Heart left ventricle (tissue), 16 donors: ENCODE data around the gene TNIK. TPM values are rescaled to one million over a fixed set of nuclear protein-coding genes. Genes with fewer than 3 reads are reported as not detected.

Experiments used
- ATAC-seq, 4 donors: fragments of 200-7000 bp; cut with Tn5 transposase; one replicate each; pipeline ENCODE4 v1.9.1; 2020 to 2022; ENCODE audit warnings: moderate library complexity in 4 of 4, mild to moderate bottlenecking in 3 of 4, moderate number of reproducible peaks in 1 of 4
- DNase-seq, 5 donors: peaks; one replicate each; pipeline ENCODE4 v3.0.0-alpha.2; 2020
- H3K27ac ChIP-seq, 12 donors: fragments of 200-600 bp; sonication (generic) in 4 of 12; one replicate each; pipeline versions ENCODE4 v1.5.0 to v1.8.0; 2016 to 2022; ENCODE audit warnings: mild to moderate bottlenecking in 2 of 12
- H3K27me3 ChIP-seq, 9 donors: fragments of 200-600 bp; sonication (generic) in 2 of 9; one replicate each; pipeline versions ENCODE4 v1.5.1 to v1.8.0; 2016 to 2022; ENCODE audit warnings: mild to moderate bottlenecking in 3 of 9
- H3K36me3 ChIP-seq, 9 donors: fragments of 200-600 bp; sonication (generic) in 2 of 9; one replicate each; pipeline versions ENCODE4 v1.5.0 to v1.8.0; 2018 to 2022; ENCODE audit warnings: mild to moderate bottlenecking in 2 of 9
- H3K4me1 ChIP-seq, 12 donors: fragments of 200-600 bp; sonication (generic) in 4 of 12; one replicate each; pipeline versions ENCODE4 v1.5.0 to v1.8.0; 2016 to 2022; ENCODE audit warnings: mild to moderate bottlenecking in 3 of 12
- H3K4me3 ChIP-seq, 12 donors: fragments of 200-600 bp; sonication (generic) in 4 of 12; one replicate each; pipeline versions ENCODE4 v1.5.0 to v1.8.0; 2017 to 2022; ENCODE audit warnings: mild to moderate bottlenecking in 9 of 12, moderate library complexity in 4 of 12
- H3K9me3 ChIP-seq, 12 donors: fragments of 200-600 bp; sonication (generic) in 4 of 12; one replicate each; pipeline versions ENCODE4 v1.5.0 to v1.8.0; 2016 to 2022; ENCODE audit warnings: mild to moderate bottlenecking in 1 of 12
- POLR2A ChIP-seq, 2 donors: fragments of 450-650 bp; IDR thresholded peaks; one replicate each; pipeline ENCODE4 v1.6.1; 2017; ENCODE audit warnings: antibody characterized with exemption in 2 of 2, mild to moderate bottlenecking in 2 of 2, moderate library complexity in 2 of 2
- WGBS, 4 donors: extraction: QIAGEN DNeasy Blood & Tissue Kit in 2 of 4; methylation state at CpG; one replicate each; pipeline versions ENCODE4 v1.1.5 to v1.1.7; 2013 to 2018; 5-methylcytosine and 5-hydroxymethylcytosine counted together
- intact Hi-C, 10 donors: fragments of 100-400 bp; cut with DNase I; formaldehyde crosslinking; loops; one replicate each; pipeline versions ENCODE4 v1.11.1 to v1.14.2; 2022
- polyA plus RNA-seq, 2 donors: library from polyadenylated mRNA; stranded (reverse); fragments of 200-250 nt; gene quantifications; one replicate each; pipeline ENCODE4 v1.2.3, GENCODE V29; 2013
- total RNA-seq, 9 donors: library from RNA; depleted of rRNA in 2 of 9; stranded (reverse); fragments of >200 nt in 2 of 9; fragmentation: NEBNext Ultra II Directional in 3 of 9; extraction: Animal tissue kit (Norgen Biotek cat#: 25700) in 3 of 9; gene quantifications; one replicate each; pipeline versions ENCODE4 v1.1.0 to v1.2.4, GENCODE V29; 2016 to 2023
- TF ChIP-seq, protein P1 (sequence below), 12 donors: fragments of 200-600 bp; sonication (generic) in 4 of 12; IDR thresholded peaks; one replicate each; pipeline versions ENCODE4 v1.5.0 to v1.8.0; 2018 to 2022; ENCODE audit warnings: antibody characterized with exemption in 12 of 12, mild to moderate bottlenecking in 5 of 12
- donor health status: ischemic (EF 13 %, LVEDD 7.1; RV severe dilation, severe dysfunction).
- donor health status: healthy with polysubstance abuse.
- donor health status: DM: no; HTN: yes; CAD: no.
- donor health status: DM: no; HTN: no; CAD: no.
- donor health status: ischemic (EF 25% LVEDD 6.9; RV normal size, moderate dysfunction).
- donor health status: ischemic (EF 25% LVEDD 5.7; RV mildly dilated, moderate dysfunction).
- donor health status: healthy.
- donor health status: DM: yes; HTN: yes; CAD: no.
- donor health status: ischemic (EF 35%, LVEDD 5.7; RV mildly dilated, moderate dysfunction).
- donor health status: nonischemic (EF 11% LVEDD 7.7; RV severe dilation, severe dysfunction).
- donor health status: DM: yes; HTN: yes; CAD: no.
- donor health status: PGD.
- donor health status: ischemic (EF 29% LVEDD 5.4; RV normal size, mild dysfunction).
- donor health status: nonischemic (EF 23%, LVEDD 6.1; RV moderate dilation, normal function).

Gene TNIK
- total and polyA plus RNA-seq, 11 donors, result 12.3 to 51.6 (median 32.4) TPM

- Histone ChIP-seq H3K27ac (no peak overlapping the region), H3K27me3 (no peaks in the 10 kb centered on the region), H3K4me3 (no peak overlapping the region), H3K36me3 (peaks cover 0 to 65% (median 9%) of the 10 kb centered on the region in 9 donors), H3K9me3 (peaks cover 0 to 14% (median 9%) of the 10 kb centered on the region in 12 donors), H3K4me1 (peaks cover 0 to under 1% (median 0%) of the 10 kb centered on the region in 12 donors)
- DNase-seq (no peak), ATAC-seq (no peak)
- TF ChIP-seq, protein P1, sequence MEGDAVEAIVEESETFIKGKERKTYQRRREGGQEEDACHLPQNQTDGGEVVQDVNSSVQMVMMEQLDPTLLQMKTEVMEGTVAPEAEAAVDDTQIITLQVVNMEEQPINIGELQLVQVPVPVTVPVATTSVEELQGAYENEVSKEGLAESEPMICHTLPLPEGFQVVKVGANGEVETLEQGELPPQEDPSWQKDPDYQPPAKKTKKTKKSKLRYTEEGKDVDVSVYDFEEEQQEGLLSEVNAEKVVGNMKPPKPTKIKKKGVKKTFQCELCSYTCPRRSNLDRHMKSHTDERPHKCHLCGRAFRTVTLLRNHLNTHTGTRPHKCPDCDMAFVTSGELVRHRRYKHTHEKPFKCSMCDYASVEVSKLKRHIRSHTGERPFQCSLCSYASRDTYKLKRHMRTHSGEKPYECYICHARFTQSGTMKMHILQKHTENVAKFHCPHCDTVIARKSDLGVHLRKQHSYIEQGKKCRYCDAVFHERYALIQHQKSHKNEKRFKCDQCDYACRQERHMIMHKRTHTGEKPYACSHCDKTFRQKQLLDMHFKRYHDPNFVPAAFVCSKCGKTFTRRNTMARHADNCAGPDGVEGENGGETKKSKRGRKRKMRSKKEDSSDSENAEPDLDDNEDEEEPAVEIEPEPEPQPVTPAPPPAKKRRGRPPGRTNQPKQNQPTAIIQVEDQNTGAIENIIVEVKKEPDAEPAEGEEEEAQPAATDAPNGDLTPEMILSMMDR (IDR thresholded peaks at IDR 0.05), result peak in 11 of 12 donors; percentile 13 to 62 (median 37)
- no peak for TF ChIP-seq POLR2A (IDR thresholded peaks at IDR 0.05)
- intact Hi-C loops, result loop anchor here in 4 of 10 donors (10.0 kb wide), 4 partner anchors 301 to 619 kb away; partner anchors contain the start of gene TNIK (in 1 of the 4)
Measured at GRCh38 chr3:171163101-171164066, 296.8 kb downstream of the TNIK start.

DNA sequence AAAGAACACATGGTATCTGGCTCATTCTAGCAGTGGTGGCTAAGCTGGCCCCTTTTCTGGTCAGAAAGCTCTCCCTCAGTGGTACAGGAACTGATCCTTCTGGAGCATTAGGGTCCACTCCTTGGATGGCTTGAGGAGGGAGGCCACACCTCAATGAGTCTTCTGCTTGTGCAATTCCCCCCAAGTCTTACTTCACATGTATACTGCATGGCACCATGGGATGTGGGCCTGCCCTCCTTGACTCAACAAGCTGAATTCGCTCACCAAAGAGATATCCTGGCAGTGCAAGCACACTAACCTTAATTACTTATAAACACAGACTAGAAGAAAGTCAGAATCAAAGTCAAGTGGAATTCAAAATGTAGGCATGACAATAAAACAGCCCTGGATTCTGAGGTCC, 299.9 kb downstream of the TNIK start:
- Histone ChIP-seq H3K4me1 (peaks cover 0 to 16% (median 0%) of the 10 kb centered on the region in 12 donors), H3K36me3 (peaks cover 0 to 74% (median 15%) of the 10 kb centered on the region in 9 donors), H3K4me3 (no peak overlapping the region), H3K27me3 (no peaks in the 10 kb centered on the region), H3K9me3 (peaks cover 0 to 14% (median 9%) of the 10 kb centered on the region in 12 donors), H3K27ac (no peak overlapping the region)
- no peak for ATAC-seq
- no peak for TF ChIP-seq POLR2A (IDR thresholded peaks at IDR 0.05)
- TF ChIP-seq, protein P1 (IDR thresholded peaks at IDR 0.05), result no peak
- intact Hi-C loops, result loop anchor here in 4 of 10 donors (10.0 kb wide), 4 partner anchors 304 to 616 kb away; partner anchors contain the start of gene TNIK (in 1 of the 4)
- WGBS, 4 donors, result 69 to 89% (median 80%) methylated on average over 1 of the region's 1 CpG
- DNase-seq, result no peak

DNA sequence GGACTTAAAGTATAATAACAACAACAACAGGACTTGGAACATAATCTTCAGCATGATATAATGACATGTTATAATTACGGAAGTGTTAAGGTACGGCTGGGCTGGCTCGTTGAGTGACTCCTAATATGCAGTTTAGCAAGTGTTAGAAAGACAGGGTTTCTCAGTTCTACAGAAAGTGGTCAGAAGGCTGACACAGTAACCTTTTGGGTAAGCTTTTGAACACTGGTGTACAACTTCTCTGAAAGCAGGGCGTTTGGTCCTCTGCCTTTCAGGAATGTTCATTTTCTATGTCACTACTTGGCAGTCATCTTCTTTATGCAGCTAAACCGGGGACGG, 300.4 kb downstream of the TNIK start:
- DNase-seq (no peak), ATAC-seq (no peak)
- 80 to 88% (median 82%) methylated on average over 6 of the region's 6 CpGs for WGBS, 4 donors
- TF ChIP-seq, protein P1 (IDR thresholded peaks at IDR 0.05), result no peak
- no peak for TF ChIP-seq POLR2A (IDR thresholded peaks at IDR 0.05)
- Histone ChIP-seq H3K4me1 (peaks cover 0 to 16% (median 0%) of the 10 kb centered on the region in 12 donors), H3K9me3 (peaks cover 0 to 14% (median 9%) of the 10 kb centered on the region in 12 donors), H3K4me3 (no peak overlapping the region), H3K36me3 (peaks cover 0 to 74% (median 15%) of the 10 kb centered on the region in 9 donors), H3K27me3 (no peaks in the 10 kb centered on the region), H3K27ac (no peak overlapping the region)
- intact Hi-C loops, result loop anchor here in 6 of 10 donors (10.0 kb wide), 4 partner anchors 305 to 615 kb away; partner anchors contain the start of gene TNIK (in 1 of the 6)
